Keratinocyte (primary cell): Measurements from ENCODE around the gene MYH6. TPM values are rescaled to one million over a fixed set of nuclear protein-coding genes. Genes with fewer than 3 reads are reported as not detected.

Experiments used
- DNase-seq: peaks from one replicate; pipeline ENCODE4 v3.0.0-alpha.2; 2011; ENCODE audit warnings: low read depth, missing footprints, low spot score
- FAIRE-seq: peaks from 2 replicates; lab custom pipeline; 2011; peaks lifted over from hg19 to GRCh38; lab: Jason Lieb, UNC
- H2AFZ ChIP-seq: 2 replicates; pipeline ENCODE4 v1.6.0; 2012; ENCODE audit warnings: low read length, control low read depth, inconsistent platforms; ENCODE audit not compliant: control insufficient read depth
- H3K27ac ChIP-seq: 2 replicates; pipeline ENCODE4 v1.5.1; 2011; ENCODE audit warnings: low read length; ENCODE audit not compliant: control insufficient read depth, insufficient read depth
- H3K27me3 ChIP-seq: 3 replicates; pipeline ENCODE4 v1.6.0; 2011; ENCODE audit warnings: low read length; ENCODE audit not compliant: control insufficient read depth, insufficient read depth; ENCODE audit errors: extremely low read depth
- H3K36me3 ChIP-seq, 2 experiments: 2 replicates in 1 of 2; 3 replicates in 1 of 2; pipeline ENCODE4 v1.5.1; 2011; ENCODE audit warnings: low read length in 2 of 2, mild to moderate bottlenecking in 1 of 2; ENCODE audit not compliant: control insufficient read depth in 2 of 2, insufficient read depth in 2 of 2; ENCODE audit errors: extremely low read depth in 1 of 2
- H3K4me1 ChIP-seq: 3 replicates; pipeline ENCODE4 v1.5.1; 2011; ENCODE audit warnings: low read length; ENCODE audit not compliant: control insufficient read depth, insufficient read depth; ENCODE audit errors: extremely low read depth
- H3K4me2 ChIP-seq: 3 replicates; pipeline ENCODE4 v1.6.0; 2011; ENCODE audit warnings: low read depth, low read length; ENCODE audit not compliant: control insufficient read depth, insufficient read depth; ENCODE audit errors: extremely low read depth
- H3K4me3 ChIP-seq, 3 experiments: fragments of 200-600 bp in 1 of 3; sonication (generic) in 1 of 3; 2 replicates in 2 of 3; 3 replicates in 1 of 3; pipeline ENCODE4 v1.5.1; 2011 to 2016; ENCODE audit warnings: low read length in 3 of 3, mild to moderate bottlenecking in 3 of 3, control low read depth in 2 of 3, inconsistent platforms in 1 of 3, low read depth in 1 of 3, mixed read lengths in 1 of 3, mixed run types in 1 of 3, moderate library complexity in 1 of 3; ENCODE audit not compliant: control insufficient read depth in 2 of 3, insufficient read depth in 2 of 3; ENCODE audit errors: extremely low read depth in 1 of 3
- H3K79me2 ChIP-seq: 2 replicates; pipeline ENCODE4 v1.6.0; 2012; ENCODE audit warnings: low read length; ENCODE audit not compliant: control insufficient read depth, insufficient read depth
- H3K9ac ChIP-seq: 3 replicates; pipeline ENCODE4 v1.6.0; 2011; ENCODE audit warnings: low read length; ENCODE audit not compliant: control insufficient read depth, insufficient read depth; ENCODE audit errors: extremely low read depth
- H3K9me1 ChIP-seq: 3 replicates; pipeline ENCODE4 v1.6.0; 2011; ENCODE audit warnings: low read length; ENCODE audit not compliant: control insufficient read depth, insufficient read depth; ENCODE audit errors: extremely low read depth
- H3K9me3 ChIP-seq: 2 replicates; pipeline ENCODE4 v1.5.1; 2012; ENCODE audit warnings: low read depth, low read length; ENCODE audit not compliant: control insufficient read depth
- H4K20me1 ChIP-seq: 3 replicates; pipeline ENCODE4 v1.6.0; 2011; ENCODE audit warnings: low read length; ENCODE audit not compliant: control insufficient read depth, insufficient read depth; ENCODE audit errors: extremely low read depth
- EZH2 ChIP-seq: IDR thresholded peaks from one replicate; pipeline ENCODE4 v1.6.1; 2012; ENCODE audit warnings: inconsistent platforms, mild to moderate bottlenecking, low read length, moderate library complexity
- dilution Hi-C: fragments of 300-500 bp; cut with MboI; formaldehyde crosslinking; loops from one replicate; pipeline ENCODE4 v1.7.0; 2020; ENCODE audit warnings: low sequenced_read_pairs; ENCODE audit not compliant: extremely low pct_ligation_motif_present
- polyA plus RNA-seq, 5 experiments: library from polyadenylated mRNA; depleted of rRNA in 3 of 5; stranded (reverse) in 3 of 5; stranded (forward) in 1 of 5; unstranded in 1 of 5; fragments of >200 nt; gene quantifications; 1 replicate in 1 of 5; 2 replicates in 3 of 5; 3 replicates in 1 of 5; pipeline versions ENCODE4 v1.2.1 to v1.2.3, GENCODE V29; 2011 to 2012; ENCODE audit warnings: missing spikeins in 2 of 5, low read depth in 1 of 5, low replicate concordance in 1 of 5
- TF ChIP-seq, protein P1 (sequence below), 3 experiments: IDR thresholded peaks in 1 of 3; conservative IDR thresholded peaks in 1 of 3; optimal IDR thresholded peaks in 1 of 3; 2 replicates in 2 of 3; 3 replicates in 1 of 3; pipeline versions ENCODE3 to v1.5.1; 2011; ENCODE audit warnings: low read length in 3 of 3, mild to moderate bottlenecking in 3 of 3, moderate library complexity in 2 of 3, control low read depth in 1 of 3, inconsistent platforms in 1 of 3; ENCODE audit not compliant: insufficient read depth in 2 of 3; ENCODE audit errors: extremely low read depth in 1 of 3

Gene MYH6
- polyA plus RNA-seq, 1 donor (not counting 4 experiments of a cell fraction or from before 2014, with no cell fraction given) = not detected

DNA sequence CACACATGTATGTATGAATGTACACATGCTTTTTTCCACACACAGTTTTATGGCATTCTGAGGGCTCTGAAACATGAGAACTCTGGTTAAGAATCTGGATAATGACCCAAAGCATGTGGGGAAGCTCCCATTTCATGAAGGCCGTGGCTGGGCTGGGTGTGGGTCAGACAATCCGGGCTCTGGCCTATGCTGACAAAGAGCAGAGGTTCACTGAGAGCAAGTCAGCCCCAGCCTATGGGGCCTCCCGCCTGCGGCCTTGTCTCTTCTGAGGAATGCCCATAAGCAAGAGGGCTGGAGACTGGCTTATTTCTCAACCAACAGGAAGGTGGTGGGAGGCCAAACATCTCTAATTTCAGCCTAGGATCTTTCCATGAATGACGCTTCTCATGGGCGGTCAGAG, 8.5 kb downstream of the MYH6 start:
- TF ChIP-seq EZH2 = no peak
- TF ChIP-seq, protein P1, sequence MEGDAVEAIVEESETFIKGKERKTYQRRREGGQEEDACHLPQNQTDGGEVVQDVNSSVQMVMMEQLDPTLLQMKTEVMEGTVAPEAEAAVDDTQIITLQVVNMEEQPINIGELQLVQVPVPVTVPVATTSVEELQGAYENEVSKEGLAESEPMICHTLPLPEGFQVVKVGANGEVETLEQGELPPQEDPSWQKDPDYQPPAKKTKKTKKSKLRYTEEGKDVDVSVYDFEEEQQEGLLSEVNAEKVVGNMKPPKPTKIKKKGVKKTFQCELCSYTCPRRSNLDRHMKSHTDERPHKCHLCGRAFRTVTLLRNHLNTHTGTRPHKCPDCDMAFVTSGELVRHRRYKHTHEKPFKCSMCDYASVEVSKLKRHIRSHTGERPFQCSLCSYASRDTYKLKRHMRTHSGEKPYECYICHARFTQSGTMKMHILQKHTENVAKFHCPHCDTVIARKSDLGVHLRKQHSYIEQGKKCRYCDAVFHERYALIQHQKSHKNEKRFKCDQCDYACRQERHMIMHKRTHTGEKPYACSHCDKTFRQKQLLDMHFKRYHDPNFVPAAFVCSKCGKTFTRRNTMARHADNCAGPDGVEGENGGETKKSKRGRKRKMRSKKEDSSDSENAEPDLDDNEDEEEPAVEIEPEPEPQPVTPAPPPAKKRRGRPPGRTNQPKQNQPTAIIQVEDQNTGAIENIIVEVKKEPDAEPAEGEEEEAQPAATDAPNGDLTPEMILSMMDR (optimal IDR thresholded peaks at IDR 0.05 in 1 of 3, IDR thresholded peaks at IDR 0.05 in 1 of 3, conservative IDR thresholded peaks at IDR 0.05 in 1 of 3; ENCODE audit: extremely low read depth in 1 of 3, insufficient read depth in 2 of 3, low read length in 3 of 3) = no peak
- no peak overlapping the region for H3K4me3 ChIP-seq
- no peaks in the 10 kb centered on the region for H3K4me1 ChIP-seq
- H3K4me2 ChIP-seq = no peak overlapping the region
- peaks cover 8% of the 10 kb centered on the region for H3K27me3 ChIP-seq
- FAIRE-seq (no peak), DNase-seq (no peak)
- dilution Hi-C loops = no loop called here
- no peak overlapping the region for H3K9ac ChIP-seq
- H3K79me2 ChIP-seq = no peaks in the 10 kb centered on the region
- H4K20me1 ChIP-seq = no peaks in the 10 kb centered on the region
- H3K27ac ChIP-seq = no peak overlapping the region
- no peaks in the 10 kb centered on the region for H3K9me1 ChIP-seq
- no peaks in the 10 kb centered on the region for H3K36me3 ChIP-seq
- no peaks in the 10 kb centered on the region for H3K9me3 ChIP-seq
- H2AFZ ChIP-seq = no peak overlapping the region

DNA sequence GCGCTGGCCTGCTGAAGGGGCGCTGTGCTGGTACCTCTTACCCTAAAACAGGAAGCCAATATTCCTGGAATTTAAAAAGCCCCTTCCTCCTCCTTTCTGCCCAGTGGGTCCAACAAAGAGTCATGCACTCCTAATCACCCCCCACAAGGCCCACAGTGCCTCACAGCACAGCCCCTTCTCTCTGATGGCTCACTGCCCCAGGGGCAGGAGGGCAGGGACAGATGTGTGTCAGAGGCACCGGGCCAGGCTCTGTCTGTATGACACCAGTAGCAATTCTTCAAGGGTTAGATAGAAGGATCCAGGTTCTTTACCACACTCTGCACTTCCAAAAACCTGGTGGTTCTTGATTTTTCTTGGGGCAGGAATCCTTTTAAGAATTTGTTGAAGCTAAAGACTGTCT, 8.9 kb downstream of the MYH6 start:
- no peak for FAIRE-seq
- H3K4me1 ChIP-seq = no peaks in the 10 kb centered on the region
- H3K79me2 ChIP-seq = no peaks in the 10 kb centered on the region
- no peaks in the 10 kb centered on the region for H4K20me1 ChIP-seq
- no peaks in the 10 kb centered on the region for H3K36me3 ChIP-seq
- DNase-seq = no peak
- no peaks in the 10 kb centered on the region for H3K9me3 ChIP-seq
- no peak overlapping the region for H3K9ac ChIP-seq
- H3K4me3 ChIP-seq = no peak overlapping the region
- H3K9me1 ChIP-seq = no peaks in the 10 kb centered on the region
- TF ChIP-seq, protein P1 (optimal IDR thresholded peaks at IDR 0.05 in 1 of 3, IDR thresholded peaks at IDR 0.05 in 1 of 3, conservative IDR thresholded peaks at IDR 0.05 in 1 of 3; ENCODE audit: extremely low read depth in 1 of 3, insufficient read depth in 2 of 3, low read length in 3 of 3) = no peak
- TF ChIP-seq EZH2 = no peak
- dilution Hi-C loops = no loop called here
- H2AFZ ChIP-seq = no peak overlapping the region
- H3K27ac ChIP-seq = no peak overlapping the region
- no peak overlapping the region for H3K4me2 ChIP-seq
- H3K27me3 ChIP-seq = peaks cover 6% of the 10 kb centered on the region
